K562 (cell line): Measurements from ENCODE around the gene ASB13. TPM values are rescaled to one million over a fixed set of nuclear protein-coding genes. Genes with fewer than 3 reads are reported as not detected.
A peak's percentile ranks its signal among the peaks of the same experiment; 100 is the strongest.

Experiments
- C11orf30 ChIP-seq: fragments of 450-650 bp; IDR thresholded peaks from 2 replicates; pipeline ENCODE4 v1.6.1; 2016; ENCODE audit warnings: low read depth, mild to moderate bottlenecking
- CHCHD3 ChIP-seq: fragments of 250-450 bp; sonication (Bioruptor Pico); IDR thresholded peaks from 2 replicates; pipeline ENCODE4 v2.1.2; 2022; ENCODE audit warnings: mild to moderate bottlenecking
- CREBBP ChIP-seq: IDR thresholded peaks from one replicate; pipeline ENCODE4 v1.6.1; 2012; ENCODE audit warnings: low read depth, mild to moderate bottlenecking, control low read depth, inconsistent platforms, low read length
- DNMT1 ChIP-seq: fragments of 450-650 bp; IDR thresholded peaks from 2 replicates; pipeline ENCODE4 v1.6.1; 2016; ENCODE audit warnings: antibody characterized with exemption, mild to moderate bottlenecking
- ELF1 ChIP-seq: fragments of 200-800 bp; sonication (Bioruptor generic); IDR thresholded peaks from 2 replicates; pipeline ENCODE4 v1.6.1; 2016; ENCODE audit warnings: missing genetic modification characterization, missing compliant biosample characterization
- ELK3 ChIP-seq: fragments of 450-650 bp; formaldehyde crosslinking; IDR thresholded peaks from 2 replicates; pipeline ENCODE4 v1.4.0; 2020; ENCODE audit warnings: mild to moderate bottlenecking
- FOXA1 ChIP-seq: fragments of 450-650 bp; IDR thresholded peaks from 2 replicates; pipeline ENCODE4 v1.6.1; 2016; ENCODE audit warnings: mild to moderate bottlenecking, borderline replicate concordance
- FOXK2 ChIP-seq, 2 experiments: fragments of 450-650 bp; IDR thresholded peaks in 1 of 2; conservative IDR thresholded peaks in 1 of 2; 2 replicates each; pipeline ENCODE4 v1.6.1; 2016; ENCODE audit warnings: low read depth in 2 of 2, mild to moderate bottlenecking in 1 of 2
- GTF2A2 ChIP-seq: IDR thresholded peaks from 2 replicates; pipeline ENCODE4 v1.6.1; 2016; ENCODE audit warnings: mild to moderate bottlenecking, missing genetic modification characterization, missing compliant biosample characterization
- KLF1 ChIP-seq: fragments of 450-650 bp; IDR thresholded peaks from 2 replicates; pipeline ENCODE4 v1.6.1; 2016; ENCODE audit warnings: missing genetic modification characterization, missing compliant biosample characterization
- KLF13 ChIP-seq: fragments of 450-650 bp; IDR thresholded peaks from 2 replicates; pipeline ENCODE4 v1.6.1; 2016; ENCODE audit warnings: missing genetic modification characterization, low read depth, mild to moderate bottlenecking, missing compliant biosample characterization, moderate library complexity, borderline replicate concordance
- MAFG ChIP-seq: fragments of 450-650 bp; conservative IDR thresholded peaks from 2 replicates; pipeline ENCODE4 v1.6.1; 2016; ENCODE audit warnings: missing genetic modification characterization, missing compliant biosample characterization
- MBD2 ChIP-seq: sonication (generic); IDR thresholded peaks from 2 replicates; pipeline ENCODE4 v1.6.1; 2016; ENCODE audit warnings: low read depth, borderline replicate concordance
- MLLT1 ChIP-seq, 2 experiments: fragments of 450-650 bp; IDR thresholded peaks; 2 replicates each; pipeline ENCODE4 v1.6.1; 2016
- NCOA6 ChIP-seq: fragments of 450-650 bp; IDR thresholded peaks from 2 replicates; pipeline ENCODE4 v1.6.1; 2017; ENCODE audit warnings: mild to moderate bottlenecking
- PHF21A ChIP-seq: fragments of 450-650 bp; IDR thresholded peaks from 2 replicates; pipeline ENCODE4 v1.6.1; 2017; ENCODE audit warnings: low read depth, borderline replicate concordance
- POU5F1 ChIP-seq: fragments of 150-350 bp; IDR thresholded peaks from 2 replicates; pipeline ENCODE4 v1.6.1; 2014; ENCODE audit warnings: borderline replicate concordance, low read length, low read depth, mild to moderate bottlenecking; ENCODE audit not compliant: partially characterized antibody
- PTBP1 ChIP-seq: fragments of 200-400 bp; formaldehyde crosslinking; IDR thresholded peaks from 2 replicates; pipeline ENCODE4 v1.6.1; 2017; ENCODE audit warnings: low read depth, low read length
- STAT5B ChIP-seq: fragments of 250-450 bp; sonication (Bioruptor Pico); IDR thresholded peaks from 2 replicates; pipeline ENCODE4 v1.8.0; 2021; ENCODE audit warnings: mild to moderate bottlenecking, inconsistent platforms
- ZBED1 ChIP-seq: IDR thresholded peaks from 2 replicates; pipeline ENCODE4 v1.6.1; 2014
- ZNF12 ChIP-seq: sonication (generic); formaldehyde crosslinking; IDR thresholded peaks from 2 replicates; pipeline ENCODE4 v1.4.0; 2020; ENCODE audit warnings: mild to moderate bottlenecking, missing genetic modification reagents
- ZNF239 ChIP-seq: fragments of 250-450 bp; sonication (Bioruptor Pico); IDR thresholded peaks from 2 replicates; pipeline ENCODE4 v1.4.0; 2020; ENCODE audit warnings: mild to moderate bottlenecking
- ZNF57 ChIP-seq: fragments of 450-650 bp; formaldehyde crosslinking; IDR thresholded peaks from 2 replicates; pipeline ENCODE4 v1.4.0; 2020; ENCODE audit warnings: mild to moderate bottlenecking, moderate library complexity
- ZNF764 ChIP-seq: fragments of 250-450 bp; sonication (Bioruptor Pico); IDR thresholded peaks from 2 replicates; pipeline ENCODE4 v1.4.0; 2020; ENCODE audit warnings: low read depth, mild to moderate bottlenecking, moderate library complexity
- polyA plus RNA-seq, 8 experiments: library from polyadenylated mRNA; depleted of rRNA in 4 of 8; stranded (reverse) in 5 of 8; unstranded in 3 of 8; fragments of >200 nt; fragmentation: Nextera tagmentation in 2 of 8; fragmentation: Illumina TruSeq in 1 of 8; extraction: Ambion mirVana in 2 of 8; extraction: Trizol in 1 of 8; gene quantifications; 2 replicates each; pipeline versions ENCODE4 v1.2.1 to v1.2.3, GENCODE V29; 2011 to 2014; ENCODE audit warnings: inconsistent platforms in 1 of 8, missing spikeins in 1 of 8
- total RNA-seq, 7 experiments: library from RNA; depleted of rRNA in 6 of 7; stranded (reverse); fragments of >200 nt in 6 of 7; fragmentation: Illumina TruSeq in 2 of 7; extraction: Trizol in 2 of 7; gene quantifications; 2 replicates each; pipeline versions ENCODE4 v1.2.1 to v1.2.3, GENCODE V29; 2011 to 2021; ENCODE audit warnings: low replicate concordance in 1 of 7
- TF ChIP-seq, protein P1 (sequence below): fragments of 450-650 bp; IDR thresholded peaks from 2 replicates; pipeline ENCODE4 v1.6.1; 2016; ENCODE audit warnings: antibody characterized with exemption
- TF ChIP-seq, protein P2 (sequence below): sonication (generic); formaldehyde crosslinking; IDR thresholded peaks from 2 replicates; pipeline ENCODE4 v1.8.0; 2022; ENCODE audit warnings: missing genetic modification reagents, mild to moderate bottlenecking, moderate library complexity, borderline replicate concordance

Gene ASB13
- total and polyA plus RNA-seq, 9 of the 15 experiments (the other 6 are each of a cell fraction or from before 2014, with no cell fraction given) = 5.2 to 28.8 (median 16.9) TPM

DNA sequence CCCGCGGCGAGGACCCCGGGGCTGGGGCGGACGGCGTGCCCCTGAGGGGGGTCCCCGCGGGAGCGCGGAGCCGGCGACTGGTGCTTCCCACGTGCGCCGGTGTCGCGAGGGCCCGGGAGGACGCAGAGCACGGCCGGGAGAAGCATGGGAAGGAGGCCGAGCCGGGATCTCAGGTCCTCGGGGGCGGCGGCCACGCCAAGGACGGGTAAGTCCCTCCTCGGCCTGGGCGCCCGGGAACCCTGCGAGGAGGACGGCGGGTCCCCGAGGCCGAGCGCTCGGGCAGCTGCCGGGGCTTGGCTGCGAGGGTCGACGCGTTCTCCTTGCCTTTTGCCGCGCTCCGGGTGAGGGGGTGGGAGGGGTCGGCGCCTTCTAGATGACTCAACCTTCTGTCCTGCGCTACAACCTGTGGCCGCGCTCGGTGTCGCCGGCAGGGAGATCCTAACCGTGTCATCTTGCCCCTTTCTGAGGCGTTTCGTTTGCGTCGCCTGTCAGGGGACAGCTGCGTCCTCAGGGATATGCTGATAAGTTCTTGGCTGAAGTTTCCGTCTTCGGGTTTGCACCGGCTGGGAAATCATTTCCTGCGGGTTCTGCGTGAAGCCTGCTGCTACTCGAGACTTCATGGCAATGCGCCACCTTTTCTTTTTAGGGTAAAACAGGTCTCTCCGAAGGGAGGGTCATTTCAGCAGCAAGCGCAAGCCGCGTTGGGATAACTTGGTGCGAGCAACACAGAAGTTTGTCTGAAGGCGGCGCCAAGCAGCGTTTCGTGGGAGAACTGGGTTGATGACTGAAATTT is 18.8 kb upstream of the ASB13 start (continued):
- TF ChIP-seq PTBP1 = no peak
- no peak for TF ChIP-seq KLF13 (tag)
- TF ChIP-seq GTF2A2 = peak; percentile 15; the same call in 1 of the 2 replicates
- TF ChIP-seq POU5F1 = no peak
- TF ChIP-seq ZNF239 (CRISPR knock-in tag) = no peak
- no peak for TF ChIP-seq CHCHD3 (CRISPR knock-in tag)
- no peak for TF ChIP-seq ZNF764 (CRISPR knock-in tag)
- TF ChIP-seq ZNF57 (CRISPR knock-in tag) = 0 out of 2 replicates have a peak, but pooled peaks have one; percentile 18
- TF ChIP-seq, protein P1, sequence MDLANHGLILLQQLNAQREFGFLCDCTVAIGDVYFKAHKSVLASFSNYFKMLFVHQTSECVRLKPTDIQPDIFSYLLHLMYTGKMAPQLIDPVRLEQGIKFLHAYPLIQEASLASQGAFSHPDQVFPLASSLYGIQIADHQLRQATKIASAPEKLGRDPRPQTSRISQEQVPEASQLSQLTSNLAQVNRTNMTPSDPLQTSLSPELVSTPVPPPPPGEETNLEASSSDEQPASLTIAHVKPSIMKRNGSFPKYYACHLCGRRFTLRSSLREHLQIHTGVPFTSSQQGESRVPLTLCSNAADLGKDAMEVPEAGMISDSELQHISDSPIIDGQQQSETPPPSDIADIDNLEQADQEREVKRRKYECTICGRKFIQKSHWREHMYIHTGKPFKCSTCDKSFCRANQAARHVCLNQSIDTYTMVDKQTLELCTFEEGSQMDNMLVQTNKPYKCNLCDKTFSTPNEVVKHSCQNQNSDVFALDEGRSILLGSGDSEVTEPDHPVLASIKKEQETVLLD = no peak
- no peak for TF ChIP-seq STAT5B (CRISPR knock-in tag)
- TF ChIP-seq, protein P2, sequence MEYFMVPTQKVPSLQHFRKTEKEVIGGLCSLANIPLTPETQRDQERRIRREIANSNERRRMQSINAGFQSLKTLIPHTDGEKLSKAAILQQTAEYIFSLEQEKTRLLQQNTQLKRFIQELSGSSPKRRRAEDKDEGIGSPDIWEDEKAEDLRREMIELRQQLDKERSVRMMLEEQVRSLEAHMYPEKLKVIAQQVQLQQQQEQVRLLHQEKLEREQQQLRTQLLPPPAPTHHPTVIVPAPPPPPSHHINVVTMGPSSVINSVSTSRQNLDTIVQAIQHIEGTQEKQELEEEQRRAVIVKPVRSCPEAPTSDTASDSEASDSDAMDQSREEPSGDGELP (CRISPR knock-in tag) = peak; percentile 91
- no peak for TF ChIP-seq NCOA6
- no peak for TF ChIP-seq PHF21A
- no peak for TF ChIP-seq MLLT1 (IDR thresholded peaks at IDR 0.05)
- no peak for TF ChIP-seq FOXA1
- no peak for TF ChIP-seq ZBED1
- TF ChIP-seq ELK3 (CRISPR knock-in tag) = no peak
- no peak for TF ChIP-seq MBD2
- TF ChIP-seq ZNF12 = peak; percentile 74; the same call in 1 of the 2 replicates
- TF ChIP-seq DNMT1 = no peak
- TF ChIP-seq FOXK2 (conservative IDR thresholded peaks at IDR 0.05 in 1 of 2, IDR thresholded peaks at IDR 0.05 in 1 of 2; ENCODE audit: low read depth in 2 of 2) = peak; percentile 19 to 40; a peak in 2 of 4 replicates
- no peak for TF ChIP-seq CREBBP
- TF ChIP-seq ELF1 (tag) = no peak; the same call in 1 of the 2 replicates
- TF ChIP-seq C11orf30 = peak; percentile 32
- no peak for TF ChIP-seq MAFG
- peak; percentile 50 for TF ChIP-seq KLF1
